Endothelial cell of umbilical vein (primary cell): ENCODE results near the gene WDR37. TPM values are rescaled to one million over a fixed set of nuclear protein-coding genes. Genes with fewer than 3 reads are reported as not detected.

ENCODE experiments used
- BruUV-seq: library from RNA; stranded (reverse); fragments of 400-500 nt; replicated peaks from 2 replicates; lab custom pipeline; 2021; lab: Mats Ljungman, UMichigan
- CTCF ChIA-PET: fragments of 300-600, 350-600 bp; sonication (Branson Sonifier 250); formaldehyde crosslinking; loops from one replicate; lab custom pipeline; 2021; ENCODE audit warnings: antibody characterized with exemption, inconsistent platforms; lab: Charles Lee
- POLR2A ChIA-PET: fragments of 300-600, 350-600 bp; sonication (Branson Sonifier 250); formaldehyde crosslinking; loops from one replicate; lab custom pipeline; 2021; ENCODE audit warnings: antibody characterized with exemption, inconsistent platforms; lab: Charles Lee
- DNase-seq: peaks from one replicate; pipeline ENCODE4 v3.0.0-alpha.2; 2011; ENCODE audit warnings: low read depth, low spot score
- FAIRE-seq: peaks from 2 replicates; lab custom pipeline; 2011; peaks lifted over from hg19 to GRCh38; lab: Jason Lieb, UNC
- H2AFZ ChIP-seq: 2 replicates; pipeline ENCODE4 v1.6.0; 2012; ENCODE audit warnings: low read depth, low read length, control low read depth, inconsistent platforms
- H3K27ac ChIP-seq: 2 replicates; pipeline ENCODE4 v1.5.1; 2011; ENCODE audit warnings: low read depth, mild to moderate bottlenecking, control low read depth, low read length, moderate library complexity; ENCODE audit not compliant: insufficient read depth
- H3K27me3 ChIP-seq, 2 experiments: 2 replicates each; pipeline versions ENCODE4 v1.6.0 to v1.6.1; 2011; ENCODE audit warnings: low read length in 2 of 2, mixed read lengths in 1 of 2; ENCODE audit not compliant: control insufficient read depth in 2 of 2, insufficient read depth in 2 of 2
- H3K36me3 ChIP-seq, 2 experiments: 2 replicates in 1 of 2; 3 replicates in 1 of 2; pipeline ENCODE4 v1.5.1; 2011; ENCODE audit warnings: low read length in 2 of 2, mild to moderate bottlenecking in 1 of 2, moderate library complexity in 1 of 2; ENCODE audit not compliant: control insufficient read depth in 2 of 2, insufficient read depth in 2 of 2; ENCODE audit errors: extremely low read depth in 1 of 2
- H3K4me1 ChIP-seq: 3 replicates; pipeline ENCODE4 v1.5.1; 2011; ENCODE audit warnings: mild to moderate bottlenecking, low read length; ENCODE audit not compliant: control insufficient read depth, insufficient read depth; ENCODE audit errors: extremely low read depth
- H3K4me2 ChIP-seq: 2 replicates; pipeline ENCODE4 v1.6.1; 2011; ENCODE audit warnings: low read length, control low read depth, mixed read lengths; ENCODE audit not compliant: insufficient read depth
- H3K4me3 ChIP-seq, 3 experiments: fragments of 200-600 bp in 1 of 3; sonication (generic), shearing (Covaris generic) in 1 of 3; replicated peaks in 1 of 3; 2 replicates each; pipeline ENCODE4 v1.5.1; 2011 to 2016; ENCODE audit warnings: control low read depth in 3 of 3, low read length in 3 of 3, mild to moderate bottlenecking in 2 of 3, inconsistent platforms in 1 of 3, low read depth in 1 of 3, moderate library complexity in 1 of 3; ENCODE audit not compliant: insufficient read depth in 1 of 3
- H3K79me2 ChIP-seq: 2 replicates; pipeline ENCODE4 v1.6.0; 2012; ENCODE audit warnings: low read length, inconsistent platforms; ENCODE audit not compliant: control insufficient read depth, insufficient read depth
- H3K9ac ChIP-seq: replicated peaks from 2 replicates; pipeline ENCODE3; 2011; ENCODE audit warnings: low read length, control low read depth; ENCODE audit not compliant: insufficient read depth; ENCODE audit errors: extremely low read depth
- H3K9me1 ChIP-seq: replicated peaks from 3 replicates; pipeline ENCODE4 v1.6.0; 2011; ENCODE audit warnings: mild to moderate bottlenecking, low read length; ENCODE audit not compliant: control insufficient read depth, insufficient read depth; ENCODE audit errors: extremely low read depth
- H3K9me3 ChIP-seq: replicated peaks from 2 replicates; pipeline ENCODE4 v1.5.1; 2012; ENCODE audit warnings: low read length, inconsistent platforms; ENCODE audit not compliant: control insufficient read depth, insufficient read depth
- H4K20me1 ChIP-seq: replicated peaks from 2 replicates; pipeline ENCODE3; 2011; ENCODE audit warnings: mild to moderate bottlenecking, low read length; ENCODE audit not compliant: control insufficient read depth, insufficient read depth; ENCODE audit errors: extremely low read depth
- EZH2 ChIP-seq: IDR thresholded peaks from 2 replicates; pipeline ENCODE4 v1.6.1; 2012; ENCODE audit warnings: borderline replicate concordance, low read depth, mild to moderate bottlenecking, moderate library complexity, low read length, inconsistent platforms; ENCODE audit not compliant: severe bottlenecking
- FOS ChIP-seq: IDR thresholded peaks from 2 replicates; pipeline ENCODE4 v1.6.1; 2011; ENCODE audit warnings: mild to moderate bottlenecking, low read length, moderate library complexity, borderline replicate concordance; ENCODE audit not compliant: insufficient read depth
- GATA2 ChIP-seq: IDR thresholded peaks from 2 replicates; pipeline ENCODE4 v1.7.0; 2011; ENCODE audit warnings: low read depth, mild to moderate bottlenecking, moderate library complexity, mixed read lengths, low read length; ENCODE audit not compliant: insufficient read length, insufficient read depth
- JUN ChIP-seq: IDR thresholded peaks from 2 replicates; pipeline ENCODE4 v1.6.1; 2011; ENCODE audit warnings: borderline replicate concordance, low read depth; ENCODE audit not compliant: insufficient read length, insufficient read depth
- MYC ChIP-seq: IDR thresholded peaks from one replicate; pipeline ENCODE4 v1.6.1; 2011; ENCODE audit warnings: mild to moderate bottlenecking, low read depth, low read length
- POLR2A ChIP-seq: IDR thresholded peaks from 2 replicates; pipeline ENCODE4 v1.6.1; 2012; ENCODE audit warnings: low read depth, mild to moderate bottlenecking, control low read depth, low read length
- POLR2AphosphoS5 ChIP-seq: IDR thresholded peaks from 2 replicates; pipeline ENCODE4 v1.6.1; 2012; ENCODE audit warnings: low read depth, mild to moderate bottlenecking, control low read depth, low read length, moderate library complexity; ENCODE audit not compliant: insufficient read depth
- dilution Hi-C: fragments of 300-500 bp; cut with MboI; formaldehyde crosslinking; loops from one replicate; pipeline ENCODE4 v1.15.0; 2019; ENCODE audit warnings: low sequenced_read_pairs; ENCODE audit not compliant: extremely low pct_ligation_motif_present
- intact Hi-C: fragments of 100-400 bp; cut with micrococcal nuclease; formaldehyde crosslinking; loops from one replicate; pipeline ENCODE4 v1.10.0; 2022
- polyA plus RNA-seq, 4 experiments: library from polyadenylated mRNA; depleted of rRNA in 3 of 4; stranded (reverse) in 3 of 4; unstranded in 1 of 4; fragments of >200 nt; gene quantifications; 2 replicates each; pipeline versions ENCODE4 v1.2.1 to v1.2.3, GENCODE V29; 2011 to 2012; ENCODE audit warnings: missing spikeins in 1 of 4
- total RNA-seq: library from RNA; stranded (reverse); gene quantifications from 2 replicates; pipeline ENCODE4 v1.2.3, GENCODE V29; 2021
- TF ChIP-seq, protein P1 (sequence below): IDR thresholded peaks from 2 replicates; pipeline ENCODE4 v1.6.1; 2011; ENCODE audit not compliant: insufficient read depth, insufficient read length
- TF ChIP-seq, protein P2 (sequence below), 2 donors: IDR thresholded peaks; 1 replicate in 1 of 2; 2 replicates in 1 of 2; pipeline ENCODE4 v1.5.1; 2011; ENCODE audit warnings: low read length in 2 of 2, mild to moderate bottlenecking in 2 of 2, moderate library complexity in 2 of 2, control low read depth in 1 of 2, inconsistent platforms in 1 of 2, low read depth in 1 of 2; ENCODE audit not compliant: insufficient read depth in 1 of 2; ENCODE audit errors: extremely low read depth in 1 of 2

The WDR37 gene
- total and polyA plus RNA-seq, 2 donors (not counting 3 experiments of a cell fraction or from before 2014, with no cell fraction given): 21.7 to 25.5 TPM

DNA sequence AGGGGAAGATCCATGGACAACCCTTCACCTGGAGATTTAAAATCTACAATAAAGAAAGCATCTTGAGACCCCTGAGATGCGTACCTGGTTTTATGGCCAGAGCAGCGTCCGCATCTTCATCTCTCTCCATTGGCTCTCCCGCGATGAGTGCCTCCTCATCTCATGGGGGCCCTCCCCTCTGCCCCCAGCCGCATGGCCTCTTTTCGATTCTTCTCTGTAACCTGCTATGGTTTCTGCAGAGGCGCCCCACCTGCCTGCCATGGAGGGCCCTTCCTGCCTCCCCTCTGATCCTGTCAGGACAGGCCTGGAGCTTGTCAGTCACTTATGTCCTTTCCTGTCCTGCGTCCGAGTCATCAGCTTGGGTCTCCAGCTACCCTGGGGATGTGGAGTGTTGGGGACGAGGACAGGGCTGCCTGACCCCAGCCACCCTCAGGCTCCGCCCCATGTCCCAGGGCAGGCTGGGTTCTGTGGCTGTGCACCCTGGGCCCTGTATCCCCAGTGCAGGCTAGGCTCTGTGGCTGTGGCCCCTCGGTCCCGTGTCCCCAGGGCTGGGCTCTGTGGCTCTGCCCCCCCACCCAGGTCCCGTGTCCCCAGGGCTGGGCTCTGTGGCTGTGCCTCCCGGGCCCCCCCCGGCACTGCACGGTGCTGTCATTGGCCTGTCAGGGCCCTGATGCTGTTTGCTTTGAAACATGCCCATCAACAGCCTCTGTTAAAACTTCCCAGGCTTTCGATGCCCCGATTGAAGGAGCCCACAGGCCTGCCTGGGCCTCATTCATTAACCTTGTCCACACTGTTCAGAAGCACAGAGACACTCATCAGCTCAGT, 99.8 kb downstream of the WDR37 start:
- no peak overlapping the region for H3K9ac ChIP-seq
- dilution Hi-C loops: no loop called here
- BruUV-seq: no TSS peak

More for the DNA sequence above, 99.8 kb downstream of the WDR37 start:
- no peak overlapping the region for H3K4me3 ChIP-seq
- H3K4me2 ChIP-seq: no peak overlapping the region
- no peaks in the 10 kb centered on the region for H4K20me1 ChIP-seq
- intact Hi-C loops: no loop called here
- no peaks in the 10 kb centered on the region for H3K9me3 ChIP-seq
- no peak overlapping the region for H2AFZ ChIP-seq
- H3K79me2 ChIP-seq: no peaks in the 10 kb centered on the region
- no peaks in the 10 kb centered on the region for H3K9me1 ChIP-seq
- no peaks in the 10 kb centered on the region for H3K36me3 ChIP-seq
- H3K4me1 ChIP-seq: no peaks in the 10 kb centered on the region
- TF ChIP-seq, protein P1, sequence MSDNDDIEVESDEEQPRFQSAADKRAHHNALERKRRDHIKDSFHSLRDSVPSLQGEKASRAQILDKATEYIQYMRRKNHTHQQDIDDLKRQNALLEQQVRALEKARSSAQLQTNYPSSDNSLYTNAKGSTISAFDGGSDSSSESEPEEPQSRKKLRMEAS: no peak
- TF ChIP-seq MYC (no peak), POLR2A (no peak), POLR2AphosphoS5 (no peak), GATA2 (no peak), EZH2 (no peak), FOS (no peak), JUN (no peak)
- TF ChIP-seq, protein P2, sequence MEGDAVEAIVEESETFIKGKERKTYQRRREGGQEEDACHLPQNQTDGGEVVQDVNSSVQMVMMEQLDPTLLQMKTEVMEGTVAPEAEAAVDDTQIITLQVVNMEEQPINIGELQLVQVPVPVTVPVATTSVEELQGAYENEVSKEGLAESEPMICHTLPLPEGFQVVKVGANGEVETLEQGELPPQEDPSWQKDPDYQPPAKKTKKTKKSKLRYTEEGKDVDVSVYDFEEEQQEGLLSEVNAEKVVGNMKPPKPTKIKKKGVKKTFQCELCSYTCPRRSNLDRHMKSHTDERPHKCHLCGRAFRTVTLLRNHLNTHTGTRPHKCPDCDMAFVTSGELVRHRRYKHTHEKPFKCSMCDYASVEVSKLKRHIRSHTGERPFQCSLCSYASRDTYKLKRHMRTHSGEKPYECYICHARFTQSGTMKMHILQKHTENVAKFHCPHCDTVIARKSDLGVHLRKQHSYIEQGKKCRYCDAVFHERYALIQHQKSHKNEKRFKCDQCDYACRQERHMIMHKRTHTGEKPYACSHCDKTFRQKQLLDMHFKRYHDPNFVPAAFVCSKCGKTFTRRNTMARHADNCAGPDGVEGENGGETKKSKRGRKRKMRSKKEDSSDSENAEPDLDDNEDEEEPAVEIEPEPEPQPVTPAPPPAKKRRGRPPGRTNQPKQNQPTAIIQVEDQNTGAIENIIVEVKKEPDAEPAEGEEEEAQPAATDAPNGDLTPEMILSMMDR (IDR thresholded peaks at IDR 0.05; ENCODE audit: extremely low read depth in 1 of 2, insufficient read depth in 1 of 2, low read depth in 1 of 2, low read length in 2 of 2): no peak
- no peaks in the 10 kb centered on the region for H3K27me3 ChIP-seq
- H3K27ac ChIP-seq: no peak overlapping the region
- ChIA-PET CTCF (no interaction called here), POLR2A (no interaction called here)
- no peak for DNase-seq
- no peak for FAIRE-seq
